Body of pancreas (tissue), 4 donors: ENCODE data around the gene SLC25A25.

ENCODE experiments used
- CTCF ChIP-seq, 7 experiments: fragments of 450-650 bp in 4 of 7; fragments of 200-600 bp in 3 of 7; sonication (generic) in 3 of 7; IDR thresholded peaks; one replicate each; pipeline ENCODE4 v1.5.1; 2016 to 2019; ENCODE audit warnings: antibody characterized with exemption in 7 of 7
- POLR2A ChIP-seq, 3 donors: fragments of 450-650 bp; IDR thresholded peaks; one replicate each; pipeline ENCODE4 v1.6.1; 2016; ENCODE audit warnings: antibody characterized with exemption in 3 of 3, mild to moderate bottlenecking in 2 of 3

DNA sequence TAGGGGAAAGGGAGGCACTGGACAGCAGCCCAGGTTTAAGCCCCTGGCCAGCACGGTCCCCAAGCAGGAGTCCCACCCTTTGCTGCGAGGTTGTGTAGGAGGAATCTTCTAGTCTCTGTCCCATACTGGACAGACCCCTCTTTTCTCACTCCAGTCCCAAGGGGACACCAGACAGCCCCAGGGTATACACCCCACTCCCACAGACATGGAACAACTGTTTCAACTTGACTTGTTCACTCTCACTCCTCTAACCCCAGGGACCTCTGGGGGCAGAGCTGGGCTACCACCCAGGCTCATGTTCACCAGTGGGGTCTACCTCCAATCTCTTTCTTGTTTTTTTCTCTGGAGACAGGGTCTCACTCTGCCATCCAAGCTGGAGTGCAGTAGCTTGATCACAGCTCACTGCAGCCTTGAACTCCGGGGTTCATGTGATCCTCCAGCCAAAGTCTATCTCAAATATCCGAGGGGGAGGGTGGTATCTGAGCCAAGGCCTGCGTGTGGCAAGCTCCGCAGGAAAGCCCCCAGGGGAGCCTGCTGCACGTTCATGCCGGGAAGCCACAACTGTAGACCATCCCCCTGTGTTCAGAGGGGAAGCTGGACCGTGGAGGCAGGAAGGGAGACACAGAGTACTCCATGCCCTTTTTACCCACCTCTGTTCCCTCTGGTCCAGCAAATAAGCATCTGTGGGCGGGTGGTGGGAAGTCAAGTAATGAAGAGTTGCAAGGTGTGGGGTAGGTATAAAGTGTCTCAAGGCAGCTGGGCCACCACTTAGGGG, 57.7 kb downstream of the SLC25A25 start:
- TF ChIP-seq CTCF (IDR thresholded peaks at IDR 0.05) = no peak
- TF ChIP-seq POLR2A (IDR thresholded peaks at IDR 0.05) = no peak
